ENCODE results near the gene ASB2. TPM values are rescaled to one million over a fixed set of nuclear protein-coding genes. Genes with fewer than 3 reads are reported as not detected.

ASB2 gene
- total and polyA plus RNA-seq, 2 of the 13 experiments (the other 11 are each of a cell fraction or from before 2014, with no cell fraction given) = 0.82 to 4.1 TPM

- TF ChIP-seq ZNF142 (CRISPR knock-in tag; IDR thresholded peaks at IDR 0.05) (peak; percentile 84; the same call in 1 of the 2 replicates), ASH2L (IDR thresholded peaks at IDR 0.05; ENCODE audit: insufficient read length, low read depth, low read length) (peak; percentile 91), PRDM15 (CRISPR knock-in tag; IDR thresholded peaks at IDR 0.05) (no peak), MNT (IDR thresholded peaks at IDR 0.05) (no peak), MTF2 (CRISPR knock-in tag; IDR thresholded peaks at IDR 0.05; ENCODE audit: borderline replicate concordance) (no peak), ZFP82 (CRISPR knock-in tag; IDR thresholded peaks at IDR 0.05; ENCODE audit: borderline replicate concordance) (peak; percentile 78; the same call in 1 of the 2 replicates), ZNF644 (CRISPR knock-in tag; IDR thresholded peaks at IDR 0.05; ENCODE audit: low read depth) (peak; percentile 75; the same call in 1 of the 2 replicates), ZFY (CRISPR knock-in tag; IDR thresholded peaks at IDR 0.05) (peak; percentile 75), ZNF652 (CRISPR knock-in tag; IDR thresholded peaks at IDR 0.05; ENCODE audit: borderline replicate concordance, low read depth) (peak; percentile 45; the same call in 1 of the 2 replicates), BRD4 (CRISPR knock-in tag; IDR thresholded peaks at IDR 0.05) (peak; percentile 57; the same call in 1 of the 2 replicates), NR1H2 (CRISPR knock-in tag; IDR thresholded peaks at IDR 0.05; ENCODE audit: borderline replicate concordance, low read depth) (peak; percentile 80; the same call in 1 of the 2 replicates), ZNF530 (CRISPR knock-in tag; IDR thresholded peaks at IDR 0.05; ENCODE audit: low read depth) (no peak), AKAP8 (CRISPR knock-in tag; IDR thresholded peaks at IDR 0.05) (peak; percentile 85; the same call in 1 of the 2 replicates), HNF4G (IDR thresholded peaks at IDR 0.05; ENCODE audit: borderline replicate concordance, low read depth, low read length) (peak; percentile 71; the same call in 1 of the 2 replicates), HNF4G (CRISPR knock-in tag; IDR thresholded peaks at IDR 0.05; ENCODE audit: borderline replicate concordance, low read depth) (peak; percentile 65; the same call in 1 of the 2 replicates), HNRNPUL1 (IDR thresholded peaks at IDR 0.05; ENCODE audit: low read depth, low read length) (no peak), PRMT3 (CRISPR knock-in tag; IDR thresholded peaks at IDR 0.05; ENCODE audit: borderline replicate concordance, low read depth) (no peak)
Measured at GRCh38 chr14:93959239-93960107, 16.9 kb downstream of the ASB2 start (continued).
